ENCODE measurements around the gene STOM.

STOM gene

DNA sequence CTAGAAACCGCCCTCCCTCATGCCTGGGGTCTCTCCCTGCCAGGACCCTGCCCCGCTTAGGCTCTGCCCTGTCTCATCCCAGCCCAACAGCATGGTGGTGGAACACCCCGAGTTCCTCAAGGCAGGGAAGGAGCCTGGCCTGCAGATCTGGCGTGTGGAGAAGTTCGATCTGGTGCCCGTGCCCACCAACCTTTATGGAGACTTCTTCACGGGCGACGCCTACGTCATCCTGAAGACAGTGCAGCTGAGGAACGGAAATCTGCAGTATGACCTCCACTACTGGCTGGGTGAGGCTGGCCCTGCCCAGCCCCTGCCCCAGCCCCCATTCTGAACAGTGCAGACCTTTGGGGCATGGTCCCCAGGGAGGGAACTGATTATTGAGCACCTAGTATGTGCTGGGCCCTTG is 68.2 kb downstream of the STOM start:
- TF ChIP-seq, protein P1, sequence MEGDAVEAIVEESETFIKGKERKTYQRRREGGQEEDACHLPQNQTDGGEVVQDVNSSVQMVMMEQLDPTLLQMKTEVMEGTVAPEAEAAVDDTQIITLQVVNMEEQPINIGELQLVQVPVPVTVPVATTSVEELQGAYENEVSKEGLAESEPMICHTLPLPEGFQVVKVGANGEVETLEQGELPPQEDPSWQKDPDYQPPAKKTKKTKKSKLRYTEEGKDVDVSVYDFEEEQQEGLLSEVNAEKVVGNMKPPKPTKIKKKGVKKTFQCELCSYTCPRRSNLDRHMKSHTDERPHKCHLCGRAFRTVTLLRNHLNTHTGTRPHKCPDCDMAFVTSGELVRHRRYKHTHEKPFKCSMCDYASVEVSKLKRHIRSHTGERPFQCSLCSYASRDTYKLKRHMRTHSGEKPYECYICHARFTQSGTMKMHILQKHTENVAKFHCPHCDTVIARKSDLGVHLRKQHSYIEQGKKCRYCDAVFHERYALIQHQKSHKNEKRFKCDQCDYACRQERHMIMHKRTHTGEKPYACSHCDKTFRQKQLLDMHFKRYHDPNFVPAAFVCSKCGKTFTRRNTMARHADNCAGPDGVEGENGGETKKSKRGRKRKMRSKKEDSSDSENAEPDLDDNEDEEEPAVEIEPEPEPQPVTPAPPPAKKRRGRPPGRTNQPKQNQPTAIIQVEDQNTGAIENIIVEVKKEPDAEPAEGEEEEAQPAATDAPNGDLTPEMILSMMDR (conservative IDR thresholded peaks at IDR 0.05; ENCODE audit: low read depth, low read length) = no peak
- no peak overlapping the region for H2AFZ ChIP-seq (ENCODE audit: low read depth)
- H3K27me3 ChIP-seq (ENCODE audit: insufficient read depth, low read depth) = no peaks in the 10 kb centered on the region
- no peaks in the 10 kb centered on the region for H3K79me2 ChIP-seq (ENCODE audit: insufficient read depth, low read depth)
- H3K36me3 ChIP-seq (ENCODE audit: insufficient read depth) = no peaks in the 10 kb centered on the region
- H3K4me3 ChIP-seq (IDR thresholded peaks at IDR 0.05; ENCODE audit: insufficient read depth, low read depth, low read length) = no peak overlapping the region
- no peaks in the 10 kb centered on the region for H3K4me1 ChIP-seq (ENCODE audit: low read depth, poor library complexity, severe bottlenecking)
- no peak overlapping the region for H3K27ac ChIP-seq
- H3K9ac ChIP-seq = no peak overlapping the region
- H4K20me1 ChIP-seq (ENCODE audit: insufficient read depth) = no peaks in the 10 kb centered on the region
- no peak overlapping the region for H3K4me2 ChIP-seq

DNA sequence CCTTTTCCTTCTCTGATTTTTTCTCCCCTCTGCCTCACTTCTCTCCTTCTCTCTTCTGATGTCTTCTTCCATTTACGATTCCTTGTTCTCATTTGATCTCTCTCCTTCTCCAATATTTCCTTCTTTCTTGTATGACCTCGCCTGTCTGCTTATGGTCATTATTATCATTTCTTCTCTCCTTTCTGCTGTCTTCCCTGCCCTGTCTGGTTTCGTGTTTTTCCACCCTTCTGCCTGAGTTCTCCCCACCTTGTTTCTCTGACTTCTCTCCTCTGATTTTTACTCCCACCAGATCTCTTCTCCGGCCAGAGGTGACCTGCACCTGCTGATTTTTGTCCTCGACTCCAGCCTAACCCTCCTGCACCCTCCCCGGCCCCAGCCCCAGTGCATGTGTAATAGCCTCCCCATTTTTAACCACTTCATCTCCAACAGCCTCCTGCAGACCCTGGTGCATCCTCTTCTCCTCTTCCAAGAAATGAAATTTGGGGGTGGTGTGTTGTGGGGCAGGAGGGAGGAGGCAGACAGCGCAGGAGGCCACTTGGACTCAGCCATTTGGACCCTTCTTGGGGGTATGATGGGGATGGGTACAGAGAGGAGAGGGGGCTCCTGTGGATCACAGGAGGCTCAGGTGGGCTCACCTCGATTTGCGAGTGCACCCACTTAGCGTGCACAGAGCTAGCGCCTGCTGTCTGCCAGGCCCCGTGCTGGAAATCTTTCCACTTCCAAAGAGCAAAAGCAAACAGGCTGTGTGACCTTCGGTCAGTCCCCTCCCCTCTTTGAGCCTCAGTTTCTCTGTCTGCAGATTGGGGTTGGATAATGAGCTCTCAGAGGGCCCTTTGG is 69.5 kb downstream of the STOM start:
- Histone ChIP-seq H2AFZ (ENCODE audit: low read depth) (no peak overlapping the region), H3K36me3 (ENCODE audit: insufficient read depth) (no peaks in the 10 kb centered on the region), H3K27ac (no peak overlapping the region), H4K20me1 (ENCODE audit: insufficient read depth) (no peaks in the 10 kb centered on the region), H3K4me3 (IDR thresholded peaks at IDR 0.05; ENCODE audit: insufficient read depth, low read depth, low read length) (no peak overlapping the region), H3K27me3 (ENCODE audit: insufficient read depth, low read depth) (no peaks in the 10 kb centered on the region), H3K79me2 (ENCODE audit: insufficient read depth, low read depth) (no peaks in the 10 kb centered on the region), H3K4me2 (no peak overlapping the region), H3K4me1 (ENCODE audit: low read depth, poor library complexity, severe bottlenecking) (no peaks in the 10 kb centered on the region), H3K9ac (no peak overlapping the region)
- TF ChIP-seq, protein P1 (conservative IDR thresholded peaks at IDR 0.05; ENCODE audit: low read depth, low read length) = no peak

DNA sequence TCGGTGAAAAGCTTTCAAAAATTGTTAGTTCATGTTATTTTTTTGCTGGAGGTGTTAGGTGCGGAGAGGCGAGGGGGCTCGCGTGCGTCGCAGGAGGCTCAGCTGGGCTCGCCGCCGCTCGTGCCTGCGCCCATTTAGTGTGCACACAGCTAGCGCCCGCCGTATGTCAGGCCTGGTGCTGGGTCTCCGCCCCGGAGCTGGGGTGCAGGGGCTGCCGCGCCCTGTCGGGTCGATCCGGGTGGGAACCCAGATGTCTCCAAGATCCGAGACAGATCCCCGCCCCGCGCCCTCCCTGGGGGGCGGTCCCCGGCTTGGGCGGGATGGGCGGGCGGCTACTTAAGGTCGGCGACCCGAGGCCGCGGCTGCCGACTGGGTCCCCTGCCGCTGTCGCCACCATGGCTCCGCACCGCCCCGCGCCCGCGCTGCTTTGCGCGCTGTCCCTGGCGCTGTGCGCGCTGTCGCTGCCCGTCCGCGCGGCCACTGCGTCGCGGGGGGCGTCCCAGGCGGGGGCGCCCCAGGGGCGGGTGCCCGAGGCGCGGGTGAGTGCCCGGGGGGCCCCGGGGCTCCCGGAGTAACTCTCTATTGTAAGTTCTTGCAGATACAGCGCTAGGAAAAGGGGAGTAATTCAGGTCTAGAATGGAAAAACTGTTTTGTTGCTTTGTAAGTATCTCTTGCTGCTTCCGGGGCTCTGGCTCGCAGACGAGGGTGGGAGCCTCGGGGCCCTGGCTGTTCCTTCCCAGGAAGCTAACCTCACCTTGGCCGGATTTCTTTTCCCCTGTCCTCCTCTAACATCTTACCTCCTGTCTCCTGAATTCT is 70.4 kb downstream of the STOM start:
- H3K9ac ChIP-seq = no peak overlapping the region
- H3K4me2 ChIP-seq = no peak overlapping the region
- H3K4me1 ChIP-seq (ENCODE audit: low read depth, poor library complexity, severe bottlenecking) = no peaks in the 10 kb centered on the region
- TF ChIP-seq, protein P1 (conservative IDR thresholded peaks at IDR 0.05; ENCODE audit: low read depth, low read length) = no peak
- no peaks in the 10 kb centered on the region for H4K20me1 ChIP-seq (ENCODE audit: insufficient read depth)
- no peaks in the 10 kb centered on the region for H3K79me2 ChIP-seq (ENCODE audit: insufficient read depth, low read depth)
- H2AFZ ChIP-seq (ENCODE audit: low read depth) = no peak overlapping the region
- H3K27me3 ChIP-seq (ENCODE audit: insufficient read depth, low read depth) = no peaks in the 10 kb centered on the region
- no peak overlapping the region for H3K4me3 ChIP-seq (IDR thresholded peaks at IDR 0.05; ENCODE audit: insufficient read depth, low read depth, low read length)
- no peak overlapping the region for H3K27ac ChIP-seq
- H3K36me3 ChIP-seq (ENCODE audit: insufficient read depth) = no peaks in the 10 kb centered on the region

DNA sequence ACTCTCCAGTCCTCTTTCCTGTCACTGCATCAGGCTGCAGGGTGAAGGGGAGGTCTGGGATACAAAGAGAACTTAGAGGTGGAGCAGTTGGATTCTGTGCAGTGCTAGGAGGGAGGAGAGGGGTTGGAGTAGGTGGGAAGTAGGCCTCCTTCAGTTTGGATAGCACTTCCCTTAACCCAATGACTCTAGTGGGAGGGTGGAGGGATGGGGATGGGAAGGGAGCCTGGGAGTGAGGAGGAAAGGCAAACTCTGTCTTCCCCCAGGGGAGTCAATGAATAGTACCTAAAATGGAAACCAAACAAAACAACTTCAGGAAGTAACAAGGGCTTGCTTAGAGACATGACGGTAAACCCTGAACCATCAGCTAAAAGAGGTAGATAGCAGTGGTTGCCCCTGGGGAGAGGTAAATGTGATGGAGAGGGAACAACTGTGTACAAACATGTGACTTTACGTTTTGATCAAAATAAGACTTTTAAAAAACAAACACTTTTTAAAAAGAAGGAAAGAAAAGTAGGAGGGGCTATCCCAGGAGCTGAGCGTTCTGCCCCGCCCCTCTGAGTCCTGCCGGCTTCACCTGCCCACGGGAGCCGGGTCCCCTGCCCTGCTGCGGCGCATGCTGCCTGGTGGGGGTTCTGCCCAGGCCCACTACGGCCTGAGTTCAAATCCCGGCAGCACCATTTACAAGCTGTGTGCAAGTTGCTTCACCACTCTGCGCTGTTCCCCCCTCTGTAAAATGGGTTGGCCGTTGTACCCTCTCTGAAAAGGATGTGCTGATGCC is 71.2 kb downstream of the STOM start:
- Histone ChIP-seq H3K36me3 (ENCODE audit: insufficient read depth) (no peaks in the 10 kb centered on the region), H3K27ac (no peak overlapping the region), H3K27me3 (ENCODE audit: insufficient read depth, low read depth) (no peaks in the 10 kb centered on the region), H3K4me1 (ENCODE audit: low read depth, poor library complexity, severe bottlenecking) (no peaks in the 10 kb centered on the region), H3K4me2 (no peak overlapping the region), H3K9ac (no peak overlapping the region), H2AFZ (ENCODE audit: low read depth) (no peak overlapping the region), H4K20me1 (ENCODE audit: insufficient read depth) (no peaks in the 10 kb centered on the region), H3K4me3 (IDR thresholded peaks at IDR 0.05; ENCODE audit: insufficient read depth, low read depth, low read length) (no peak overlapping the region), H3K79me2 (ENCODE audit: insufficient read depth, low read depth) (no peaks in the 10 kb centered on the region)
- TF ChIP-seq, protein P1 (conservative IDR thresholded peaks at IDR 0.05; ENCODE audit: low read depth, low read length) = no peak

Measured in KMS-11 (cell line).